ENCODE data around the gene CCND1.

The CCND1 gene

GRCh38 chr11:69604055-69604454 lies 36.9 kb upstream of the CCND1 start:
- 91% methylated on average over 7 of the region's 7 CpGs for WGBS
- Histone ChIP-seq H3K9me3 (ENCODE audit: insufficient read depth, low read depth, low read length) (no peaks in the 10 kb centered on the region), H3K4me1 (ENCODE audit: insufficient read depth, low read length) (peaks cover 14% of the 10 kb centered on the region), H3K36me3 (ENCODE audit: insufficient read depth, low read length) (no peaks in the 10 kb centered on the region), H3K9ac (ENCODE audit: low read depth, low read length) (no peak overlapping the region), H3K27me3 (ENCODE audit: insufficient read depth, low read length) (no peaks in the 10 kb centered on the region), H3K27ac (ENCODE audit: low read depth, low read length) (no peak overlapping the region), H3K4me3 (ENCODE audit: low read length) (no peak overlapping the region)

GRCh38 chr11:69605737-69606526 lies 35.0 kb upstream of the CCND1 start:
- Histone ChIP-seq H3K36me3 (ENCODE audit: insufficient read depth, low read length) (no peaks in the 10 kb centered on the region), H3K9me3 (ENCODE audit: insufficient read depth, low read depth, low read length) (0 out of 2 replicates have a peak, but pooled peaks cover 7% of the 10 kb centered on the region), H3K9ac (ENCODE audit: low read depth, low read length) (no peak overlapping the region), H3K27me3 (ENCODE audit: insufficient read depth, low read length) (no peaks in the 10 kb centered on the region), H3K27ac (ENCODE audit: low read depth, low read length) (no peak overlapping the region), H3K4me3 (ENCODE audit: low read length) (no peak overlapping the region), H3K4me1 (ENCODE audit: insufficient read depth, low read length) (peaks cover 14% of the 10 kb centered on the region)
- 95% methylated on average over 18 of the region's 18 CpGs for WGBS

- Histone ChIP-seq H3K4me1 (ENCODE audit: insufficient read depth, low read length) (no peaks in the 10 kb centered on the region), H3K9ac (ENCODE audit: low read depth, low read length) (no peak overlapping the region), H3K27ac (ENCODE audit: low read depth, low read length) (no peak overlapping the region), H3K27me3 (ENCODE audit: insufficient read depth, low read length) (no peaks in the 10 kb centered on the region), H3K4me3 (ENCODE audit: low read length) (no peak overlapping the region), H3K9me3 (ENCODE audit: insufficient read depth, low read depth, low read length) (0 out of 2 replicates have a peak, but pooled peaks cover 7% of the 10 kb centered on the region), H3K36me3 (ENCODE audit: insufficient read depth, low read length) (no peaks in the 10 kb centered on the region)
- 85% methylated on average over 2 of the region's 2 CpGs for WGBS
These were observed 31.6 kb upstream of the CCND1 start for GRCh38 chr11:69609351-69609750.

DNA sequence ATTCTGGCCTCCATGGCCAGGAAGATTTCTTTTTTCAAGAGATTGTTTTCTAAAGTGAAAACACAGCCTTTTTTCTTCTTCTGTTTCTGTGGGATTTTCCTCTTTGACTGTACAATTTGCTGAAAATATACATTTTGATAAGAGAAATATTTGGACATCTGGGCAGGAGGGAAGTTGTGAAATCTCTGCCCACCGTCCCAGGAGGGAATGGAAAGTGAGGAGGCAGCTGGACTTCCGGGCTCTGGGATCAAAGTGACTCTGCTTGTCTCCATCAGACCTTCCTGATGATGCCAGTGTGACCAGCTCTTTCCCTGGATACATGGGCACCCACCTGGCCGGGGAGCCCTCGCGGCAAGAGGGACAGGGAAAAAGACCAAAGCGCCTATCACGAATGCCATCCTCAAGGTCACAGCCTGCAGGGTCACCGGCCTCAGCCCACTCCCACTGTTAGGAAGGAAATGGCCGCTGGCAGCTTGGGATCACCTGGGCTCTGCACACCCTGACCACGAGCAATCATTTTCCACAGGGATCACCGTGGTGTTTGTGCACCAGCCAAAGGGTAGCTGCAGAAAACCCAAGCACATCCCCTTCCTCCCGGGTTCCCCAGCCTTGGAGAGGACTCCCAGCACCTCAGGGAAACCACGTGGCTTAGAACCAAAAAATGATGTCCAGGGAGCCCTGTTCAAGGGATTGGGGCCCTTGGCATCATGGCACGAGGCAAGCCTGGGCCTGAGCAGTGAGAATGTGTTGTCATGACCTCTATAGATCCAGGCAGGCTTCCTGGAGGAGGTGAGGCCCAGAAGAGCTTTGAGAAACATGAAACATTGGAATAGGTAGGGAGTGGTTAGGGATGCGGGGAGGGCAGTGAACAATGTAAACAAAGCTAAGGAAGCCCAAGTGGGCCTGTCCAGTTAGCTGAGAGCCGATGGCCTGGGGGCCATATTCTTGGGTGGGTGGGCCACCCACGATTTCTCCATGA lies 29.1 kb upstream of the CCND1 start:
- H3K4me3 ChIP-seq (ENCODE audit: low read length), result no peak overlapping the region
- 77% methylated on average over 17 of the region's 17 CpGs for WGBS
- H3K36me3 ChIP-seq (ENCODE audit: insufficient read depth, low read length), result no peaks in the 10 kb centered on the region
- no peaks in the 10 kb centered on the region for H3K27me3 ChIP-seq (ENCODE audit: insufficient read depth, low read length)
- H3K27ac ChIP-seq (ENCODE audit: low read depth, low read length), result no peak overlapping the region
- H3K9ac ChIP-seq (ENCODE audit: low read depth, low read length), result no peak overlapping the region
- 0 out of 2 replicates have a peak, but pooled peaks cover 7% of the 10 kb centered on the region for H3K9me3 ChIP-seq (ENCODE audit: insufficient read depth, low read depth, low read length)
- H3K4me1 ChIP-seq (ENCODE audit: insufficient read depth, low read length), result peaks cover 5% of the 10 kb centered on the region; the same call in 1 of the 2 replicates

DNA sequence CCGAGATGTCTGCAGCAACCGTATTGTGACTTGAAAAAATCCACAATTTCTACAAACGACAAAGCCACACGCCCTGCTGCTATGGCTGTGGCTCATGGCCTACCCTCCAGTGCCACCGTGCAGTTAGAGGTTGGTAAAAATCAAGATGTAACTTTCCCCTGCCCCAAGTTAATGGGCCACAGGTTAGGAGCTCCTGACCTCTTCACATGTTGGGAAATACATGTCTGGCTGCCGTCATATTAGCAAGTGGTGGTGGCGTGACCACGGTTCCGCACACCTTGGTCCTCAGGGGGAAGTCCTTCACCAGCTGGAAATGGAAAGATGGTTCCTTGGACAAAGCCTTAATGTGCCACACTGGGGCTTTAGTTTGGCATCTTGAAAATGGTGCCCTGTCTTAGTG lies 27.4 kb upstream of the CCND1 start:
- Histone ChIP-seq H3K27me3 (ENCODE audit: insufficient read depth, low read length) (no peaks in the 10 kb centered on the region), H3K9ac (ENCODE audit: low read depth, low read length) (no peak overlapping the region), H3K27ac (ENCODE audit: low read depth, low read length) (no peak overlapping the region), H3K4me3 (ENCODE audit: low read length) (no peak overlapping the region), H3K36me3 (ENCODE audit: insufficient read depth, low read length) (no peaks in the 10 kb centered on the region), H3K4me1 (ENCODE audit: insufficient read depth, low read length) (peaks cover 5% of the 10 kb centered on the region; the same call in 1 of the 2 replicates), H3K9me3 (ENCODE audit: insufficient read depth, low read depth, low read length) (0 out of 2 replicates have a peak, but pooled peaks cover 7% of the 10 kb centered on the region)
- WGBS, result 92% methylated on average over 9 of the region's 9 CpGs

DNA sequence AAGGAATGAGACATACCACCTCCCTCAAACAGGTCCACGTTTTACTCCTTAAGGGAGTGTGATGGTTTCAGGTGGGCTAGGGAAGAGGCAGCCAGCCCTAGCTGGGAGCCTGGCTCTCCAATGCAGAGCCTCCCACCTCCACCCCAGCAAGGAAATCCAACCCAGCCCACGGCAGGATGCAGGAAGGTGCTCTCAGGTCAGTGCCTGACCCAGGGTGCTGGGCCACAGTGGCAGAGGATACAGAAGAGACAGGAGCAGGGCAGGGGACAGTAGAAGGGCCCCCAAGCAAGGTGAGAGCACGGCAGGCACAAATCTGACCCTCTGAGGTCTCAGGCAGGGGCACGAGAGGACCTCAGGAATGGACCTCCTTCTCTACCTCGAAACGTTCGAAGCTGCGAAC lies 26.9 kb upstream of the CCND1 start:
- H3K4me3 ChIP-seq (ENCODE audit: low read length), result no peak overlapping the region
- no peak overlapping the region for H3K9ac ChIP-seq (ENCODE audit: low read depth, low read length)
- no peaks in the 10 kb centered on the region for H3K27me3 ChIP-seq (ENCODE audit: insufficient read depth, low read length)
- WGBS, result 90% methylated on average over 7 of the region's 8 CpGs
- no peak overlapping the region for H3K27ac ChIP-seq (ENCODE audit: low read depth, low read length)
- 0 out of 2 replicates have a peak, but pooled peaks cover 7% of the 10 kb centered on the region for H3K9me3 ChIP-seq (ENCODE audit: insufficient read depth, low read depth, low read length)
- no peaks in the 10 kb centered on the region for H3K36me3 ChIP-seq (ENCODE audit: insufficient read depth, low read length)
- peaks cover 5% of the 10 kb centered on the region; the same call in 1 of the 2 replicates for H3K4me1 ChIP-seq (ENCODE audit: insufficient read depth, low read length)

DNA sequence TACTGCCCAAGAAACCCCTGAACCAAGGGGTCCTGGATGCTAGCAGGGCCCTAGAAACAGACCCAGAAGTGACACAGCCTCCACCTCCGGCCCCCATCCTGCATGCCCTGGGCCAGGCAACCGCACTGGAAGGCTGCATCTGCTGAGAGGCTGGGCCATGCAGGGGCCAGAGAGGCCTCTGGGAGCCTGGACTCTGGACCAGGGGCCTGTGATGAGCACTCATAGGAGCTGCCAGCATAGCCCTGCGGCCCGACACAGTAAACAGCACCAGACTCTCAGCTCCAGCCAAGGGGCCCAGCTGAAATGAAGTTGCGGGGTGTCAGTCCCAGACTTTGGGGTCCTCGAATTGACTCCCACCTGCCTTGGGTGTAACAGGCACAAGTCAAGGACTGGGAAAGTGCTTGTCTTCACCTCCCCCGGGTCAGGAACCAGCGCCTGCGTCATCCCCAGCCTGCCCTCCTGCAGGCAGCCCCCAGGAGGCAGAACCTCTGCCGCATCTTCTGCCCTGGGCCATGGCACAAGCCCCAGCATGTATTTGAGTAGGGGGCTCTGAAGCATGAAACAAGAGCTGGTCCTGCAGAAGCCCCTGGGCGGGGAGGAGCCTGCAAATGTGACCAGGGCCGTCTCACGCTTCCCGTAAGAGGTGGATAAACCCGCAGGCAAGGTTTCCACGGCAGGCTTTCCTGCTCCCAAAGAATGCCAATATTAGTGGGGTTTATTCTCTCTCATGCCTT lies 25.2 kb upstream of the CCND1 start:
- WGBS, result 80% methylated on average over 16 of the region's 16 CpGs
- Histone ChIP-seq H3K4me1 (ENCODE audit: insufficient read depth, low read length) (peaks cover 5% of the 10 kb centered on the region; the same call in 1 of the 2 replicates), H3K4me3 (ENCODE audit: low read length) (no peak overlapping the region)

DNA sequence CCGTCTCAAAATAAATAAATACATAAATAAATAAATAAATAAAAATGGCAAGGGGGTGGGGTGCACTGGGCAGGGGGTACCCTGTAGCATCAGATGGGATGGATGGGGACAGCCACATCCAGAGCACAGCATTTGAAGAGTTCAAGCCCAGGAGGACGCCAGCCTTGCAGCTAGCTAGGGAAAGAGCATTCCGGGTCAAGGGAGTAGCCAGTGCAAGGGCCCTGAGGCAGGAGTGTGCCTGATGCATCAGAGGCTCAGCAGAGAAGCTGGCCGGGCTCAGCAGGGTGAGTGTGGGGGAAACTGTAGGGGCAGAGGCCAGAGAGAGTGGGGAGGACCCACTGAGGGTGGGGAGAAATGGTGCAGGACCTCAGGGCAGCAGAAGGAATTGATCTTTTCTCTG lies 23.7 kb upstream of the CCND1 start:
- Histone ChIP-seq H3K27me3 (ENCODE audit: insufficient read depth, low read length) (no peaks in the 10 kb centered on the region), H3K4me3 (ENCODE audit: low read length) (no peak overlapping the region), H3K4me1 (ENCODE audit: insufficient read depth, low read length) (peaks cover 5% of the 10 kb centered on the region; the same call in 1 of the 2 replicates), H3K9ac (ENCODE audit: low read depth, low read length) (no peak overlapping the region), H3K27ac (ENCODE audit: low read depth, low read length) (no peak overlapping the region), H3K36me3 (ENCODE audit: insufficient read depth, low read length) (no peaks in the 10 kb centered on the region), H3K9me3 (ENCODE audit: insufficient read depth, low read depth, low read length) (no peaks in the 10 kb centered on the region)
- WGBS, result 88% methylated on average over 3 of the region's 4 CpGs

More for the DNA sequence above, 25.2 kb upstream of the CCND1 start:
- Histone ChIP-seq H3K27me3 (ENCODE audit: insufficient read depth, low read length) (no peaks in the 10 kb centered on the region), H3K36me3 (ENCODE audit: insufficient read depth, low read length) (no peaks in the 10 kb centered on the region), H3K27ac (ENCODE audit: low read depth, low read length) (no peak overlapping the region), H3K9me3 (ENCODE audit: insufficient read depth, low read depth, low read length) (0 out of 2 replicates have a peak, but pooled peaks cover 2% of the 10 kb centered on the region), H3K9ac (ENCODE audit: low read depth, low read length) (no peak overlapping the region)

DNA sequence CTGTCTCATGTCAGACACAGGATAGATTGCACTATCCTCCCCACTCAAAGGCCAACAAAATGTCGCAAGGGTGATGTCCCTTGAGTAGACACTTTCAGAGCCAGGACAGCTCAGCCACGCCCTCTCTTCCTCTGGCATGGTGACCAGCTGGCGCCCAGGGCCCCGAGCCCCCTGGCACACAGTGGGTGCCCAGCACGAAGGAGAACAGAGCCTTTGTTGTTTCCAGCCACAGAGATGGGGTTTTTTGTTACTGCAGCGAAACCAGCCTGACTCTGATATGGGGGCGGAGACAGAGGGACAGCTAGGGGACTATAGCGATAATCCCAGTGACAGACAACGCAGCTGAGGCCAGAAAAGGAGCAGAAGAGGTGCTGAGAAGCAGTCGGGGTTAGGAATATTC lies 23.3 kb upstream of the CCND1 start:
- Histone ChIP-seq H3K27me3 (ENCODE audit: insufficient read depth, low read length) (no peaks in the 10 kb centered on the region), H3K9me3 (ENCODE audit: insufficient read depth, low read depth, low read length) (no peaks in the 10 kb centered on the region), H3K27ac (ENCODE audit: low read depth, low read length) (no peak overlapping the region), H3K9ac (ENCODE audit: low read depth, low read length) (no peak overlapping the region), H3K36me3 (ENCODE audit: insufficient read depth, low read length) (no peaks in the 10 kb centered on the region), H3K4me1 (ENCODE audit: insufficient read depth, low read length) (peaks cover 5% of the 10 kb centered on the region; the same call in 1 of the 2 replicates), H3K4me3 (ENCODE audit: low read length) (no peak overlapping the region)
- WGBS, result 92% methylated on average over 10 of the region's 10 CpGs

DNA sequence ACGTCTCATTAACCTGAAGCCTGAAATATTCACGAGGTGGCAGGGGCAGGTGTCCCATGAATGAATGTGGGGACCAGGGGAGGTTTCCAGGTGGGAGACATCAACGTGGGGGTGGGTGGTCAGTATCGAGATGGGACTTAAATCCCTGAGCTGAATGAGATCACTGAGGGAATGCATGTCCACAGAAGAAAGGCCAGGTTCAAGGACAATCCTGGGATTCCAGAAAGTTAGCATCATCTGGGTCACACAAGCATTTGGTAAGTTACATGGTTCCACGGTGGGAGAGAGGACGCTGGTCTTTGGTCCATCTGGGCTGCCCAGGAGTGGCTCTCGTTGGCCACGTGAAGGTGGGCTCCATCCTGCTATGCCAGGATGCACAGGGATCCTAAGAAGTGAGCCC lies 22.7 kb upstream of the CCND1 start:
- WGBS, result 90% methylated on average over 8 of the region's 8 CpGs
- Histone ChIP-seq H3K36me3 (ENCODE audit: insufficient read depth, low read length) (no peaks in the 10 kb centered on the region), H3K27ac (ENCODE audit: low read depth, low read length) (no peak overlapping the region), H3K4me1 (ENCODE audit: insufficient read depth, low read length) (peaks cover 5% of the 10 kb centered on the region; the same call in 1 of the 2 replicates), H3K9me3 (ENCODE audit: insufficient read depth, low read depth, low read length) (no peaks in the 10 kb centered on the region), H3K4me3 (ENCODE audit: low read length) (no peak overlapping the region), H3K27me3 (ENCODE audit: insufficient read depth, low read length) (no peaks in the 10 kb centered on the region), H3K9ac (ENCODE audit: low read depth, low read length) (no peak overlapping the region)

Data from HUES64 (cell line).